ENCODE data around the gene LILRA5.

Gene LILRA5

DNA sequence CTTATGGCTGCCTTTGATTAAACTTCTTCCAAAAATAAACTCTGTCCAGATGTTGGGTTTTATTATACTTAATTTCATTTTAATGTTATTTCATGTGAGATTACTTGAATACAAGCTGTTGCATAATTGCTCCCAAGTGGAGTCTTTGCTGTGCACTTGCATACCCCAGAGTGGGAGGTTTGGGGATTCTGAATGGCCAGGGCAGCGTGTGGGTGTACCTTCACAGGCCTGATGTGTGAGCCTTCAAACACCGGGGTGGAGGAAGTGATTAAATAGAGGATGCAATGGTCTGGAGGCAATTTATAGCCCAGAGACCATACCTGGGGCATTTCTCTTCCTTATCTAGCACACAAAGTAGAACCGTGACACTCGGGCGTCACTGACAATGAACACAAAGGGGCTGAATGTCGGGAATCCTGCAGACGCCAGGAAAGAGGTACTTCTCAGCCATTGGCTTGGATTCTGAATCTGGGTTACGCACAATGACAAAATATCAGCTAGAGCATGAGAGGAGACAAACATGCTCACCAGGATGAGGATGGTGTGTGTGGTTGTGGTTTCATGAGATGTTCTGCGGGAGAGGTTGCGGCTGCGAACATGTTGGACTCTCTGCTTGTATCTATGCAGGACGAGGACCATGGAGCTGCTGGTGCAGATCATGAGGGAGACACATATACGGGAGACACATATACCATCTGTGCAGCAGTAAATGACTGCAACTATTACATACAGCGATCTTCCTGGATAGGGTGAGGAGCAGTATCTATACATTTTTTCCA lies 7.1 kb upstream of the LILRA5 start:
- intact Hi-C loops (cut with DNase I; ENCODE audit: low total_unique reads) = no loop called here
- H3K27ac ChIP-seq = no peak overlapping the region
- DNase-seq = peak in 1 of 2 donors; percentile 32

DNA sequence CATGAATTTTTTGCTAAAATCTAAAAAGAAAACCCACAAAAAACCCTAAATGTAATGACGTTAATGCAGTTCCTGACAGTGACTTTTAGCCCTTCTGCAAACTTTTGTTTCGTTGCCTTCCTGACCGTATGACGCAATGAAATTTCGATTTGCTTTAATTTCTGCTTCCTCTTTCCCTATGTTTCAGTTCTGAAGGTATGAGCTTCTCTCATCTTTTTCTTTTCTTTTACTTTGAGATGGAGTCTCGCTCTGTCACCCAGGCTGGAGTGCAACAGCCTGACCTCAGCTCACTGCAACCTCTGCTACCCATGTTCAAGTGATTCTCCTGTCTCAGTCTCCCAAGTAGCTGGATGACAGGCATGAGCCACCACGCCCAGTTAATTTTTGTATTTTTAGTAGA lies 6.1 kb upstream of the LILRA5 start:
- no peaks in the 10 kb centered on the region for H3K36me3 ChIP-seq
- peak in 1 of 2 donors; percentile 35 for DNase-seq
- TF ChIP-seq, protein P1, sequence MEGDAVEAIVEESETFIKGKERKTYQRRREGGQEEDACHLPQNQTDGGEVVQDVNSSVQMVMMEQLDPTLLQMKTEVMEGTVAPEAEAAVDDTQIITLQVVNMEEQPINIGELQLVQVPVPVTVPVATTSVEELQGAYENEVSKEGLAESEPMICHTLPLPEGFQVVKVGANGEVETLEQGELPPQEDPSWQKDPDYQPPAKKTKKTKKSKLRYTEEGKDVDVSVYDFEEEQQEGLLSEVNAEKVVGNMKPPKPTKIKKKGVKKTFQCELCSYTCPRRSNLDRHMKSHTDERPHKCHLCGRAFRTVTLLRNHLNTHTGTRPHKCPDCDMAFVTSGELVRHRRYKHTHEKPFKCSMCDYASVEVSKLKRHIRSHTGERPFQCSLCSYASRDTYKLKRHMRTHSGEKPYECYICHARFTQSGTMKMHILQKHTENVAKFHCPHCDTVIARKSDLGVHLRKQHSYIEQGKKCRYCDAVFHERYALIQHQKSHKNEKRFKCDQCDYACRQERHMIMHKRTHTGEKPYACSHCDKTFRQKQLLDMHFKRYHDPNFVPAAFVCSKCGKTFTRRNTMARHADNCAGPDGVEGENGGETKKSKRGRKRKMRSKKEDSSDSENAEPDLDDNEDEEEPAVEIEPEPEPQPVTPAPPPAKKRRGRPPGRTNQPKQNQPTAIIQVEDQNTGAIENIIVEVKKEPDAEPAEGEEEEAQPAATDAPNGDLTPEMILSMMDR (IDR thresholded peaks at IDR 0.05) = no peak
- H3K4me1 ChIP-seq = no peaks in the 10 kb centered on the region
- intact Hi-C loops (cut with DNase I; ENCODE audit: low total_unique reads) = no loop called here
- H3K9me3 ChIP-seq = no peaks in the 10 kb centered on the region
- peaks cover 0 to 14% of the 10 kb centered on the region in 2 donors for H3K27me3 ChIP-seq
- H3K4me3 ChIP-seq = no peak overlapping the region
- H3K27ac ChIP-seq = no peak overlapping the region

More for the DNA sequence above, 7.1 kb upstream of the LILRA5 start:
- TF ChIP-seq, protein P1 (IDR thresholded peaks at IDR 0.05) = no peak
- Histone ChIP-seq H3K9me3 (no peaks in the 10 kb centered on the region), H3K27me3 (peaks cover 0 to 14% of the 10 kb centered on the region in 2 donors), H3K4me3 (no peak overlapping the region), H3K36me3 (no peaks in the 10 kb centered on the region), H3K4me1 (no peaks in the 10 kb centered on the region)

DNA sequence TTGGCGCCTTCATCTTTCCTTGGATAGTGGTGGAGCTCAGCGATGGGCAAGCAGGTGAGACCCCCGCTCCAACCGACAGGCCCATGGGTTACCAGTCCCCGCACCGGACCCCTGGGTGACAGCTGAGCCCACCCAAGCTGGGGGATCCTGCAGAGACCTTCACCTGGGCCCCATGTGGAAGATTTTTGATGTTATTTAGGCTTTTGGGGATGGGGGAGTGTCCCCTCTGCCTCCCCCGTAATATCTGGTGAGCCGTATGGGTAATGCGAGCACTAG lies 4.9 kb upstream of the LILRA5 start:
- no peak overlapping the region for H3K27ac ChIP-seq
- no peaks in the 10 kb centered on the region for H3K9me3 ChIP-seq
- TF ChIP-seq, protein P1 (IDR thresholded peaks at IDR 0.05) = no peak
- no peak overlapping the region for H3K4me3 ChIP-seq
- peaks cover 0 to 19% of the 10 kb centered on the region in 2 donors for H3K27me3 ChIP-seq
- no peaks in the 10 kb centered on the region for H3K4me1 ChIP-seq
- intact Hi-C loops (cut with DNase I; ENCODE audit: low total_unique reads) = no loop called here
- DNase-seq = peak in 1 of 2 donors; percentile 57
- no peaks in the 10 kb centered on the region for H3K36me3 ChIP-seq

DNA sequence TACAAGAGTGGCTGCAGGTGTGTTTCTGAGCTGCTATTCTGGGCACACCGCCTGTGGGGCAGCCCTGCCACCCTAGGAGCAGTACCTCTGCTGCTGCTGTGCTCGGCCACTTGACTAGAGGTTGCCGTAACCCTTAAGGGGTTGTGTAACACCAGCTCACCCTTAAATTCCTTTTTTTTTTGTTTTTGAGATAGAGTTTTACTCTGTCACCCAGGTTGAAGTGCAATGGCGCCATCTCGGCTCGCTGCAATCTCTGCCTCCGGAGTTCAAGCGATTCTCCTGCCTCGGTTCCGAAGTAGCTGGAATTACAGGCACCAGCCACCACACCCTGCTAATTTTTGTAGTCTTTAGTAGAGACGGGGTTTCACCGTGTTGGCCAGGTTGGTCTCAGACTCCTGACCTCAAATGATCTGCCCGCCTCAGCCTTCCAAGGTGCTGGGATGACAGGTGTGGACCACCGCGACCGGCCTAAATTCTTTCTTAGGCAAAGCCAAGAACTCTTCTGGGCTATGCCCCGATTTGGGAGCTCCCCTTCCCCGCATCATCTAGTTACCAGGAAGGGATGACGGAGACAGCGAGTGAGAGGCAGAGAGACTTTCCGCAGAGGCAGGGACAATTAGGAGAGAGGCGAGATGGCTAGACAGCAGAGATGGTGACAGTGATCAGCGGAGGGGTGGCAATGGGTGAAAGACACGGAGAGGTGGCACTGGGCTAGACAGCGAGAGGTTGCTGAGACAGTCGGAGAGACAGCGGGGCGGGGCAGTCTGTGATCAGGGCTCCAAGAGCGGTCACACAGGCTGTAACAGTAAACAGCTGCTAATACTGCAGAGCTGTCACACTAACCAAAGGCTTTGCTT lies 4.4 kb upstream of the LILRA5 start:
- H3K27ac ChIP-seq = no peak overlapping the region
- DNase-seq = peak in 1 of 2 donors; percentile 42
- peaks cover 0 to 21% of the 10 kb centered on the region in 2 donors for H3K27me3 ChIP-seq
- TF ChIP-seq, protein P1 (IDR thresholded peaks at IDR 0.05) = no peak
- intact Hi-C loops (cut with DNase I; ENCODE audit: low total_unique reads) = no loop called here
- H3K4me3 ChIP-seq = no peak overlapping the region
- no peaks in the 10 kb centered on the region for H3K9me3 ChIP-seq
- no peaks in the 10 kb centered on the region for H3K36me3 ChIP-seq
- H3K4me1 ChIP-seq = no peaks in the 10 kb centered on the region

DNA sequence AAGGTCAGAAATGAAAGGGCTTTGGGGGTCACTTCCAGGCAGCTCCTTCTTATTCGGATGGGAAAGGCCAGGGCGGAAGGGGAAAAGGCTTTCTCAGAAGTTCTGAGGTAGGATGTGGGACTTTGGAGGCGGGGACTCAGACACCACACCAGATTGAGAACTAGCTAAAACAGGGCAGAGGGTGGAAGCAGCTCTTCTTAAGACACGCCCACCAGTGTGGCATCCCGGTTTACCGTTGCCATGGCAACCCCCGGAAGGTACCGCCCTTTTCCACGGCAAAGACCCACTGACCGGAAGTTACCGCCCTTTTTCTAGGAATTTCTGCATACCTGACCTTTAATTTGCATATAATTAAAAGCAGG lies 3.8 kb upstream of the LILRA5 start:
- Histone ChIP-seq H3K4me1 (no peaks in the 10 kb centered on the region), H3K27me3 (peaks cover 0 to 25% of the 10 kb centered on the region in 2 donors), H3K4me3 (no peak overlapping the region), H3K36me3 (no peaks in the 10 kb centered on the region), H3K27ac (no peak overlapping the region), H3K9me3 (no peaks in the 10 kb centered on the region)
- peak in 1 of 2 donors; percentile 41 for DNase-seq
- TF ChIP-seq, protein P1 (IDR thresholded peaks at IDR 0.05) = no peak
- intact Hi-C loops (cut with DNase I; ENCODE audit: low total_unique reads) = no loop called here

All from tibial artery (tissue), 4 donors.